ENCODE data around the gene TANGO2.

DNA sequence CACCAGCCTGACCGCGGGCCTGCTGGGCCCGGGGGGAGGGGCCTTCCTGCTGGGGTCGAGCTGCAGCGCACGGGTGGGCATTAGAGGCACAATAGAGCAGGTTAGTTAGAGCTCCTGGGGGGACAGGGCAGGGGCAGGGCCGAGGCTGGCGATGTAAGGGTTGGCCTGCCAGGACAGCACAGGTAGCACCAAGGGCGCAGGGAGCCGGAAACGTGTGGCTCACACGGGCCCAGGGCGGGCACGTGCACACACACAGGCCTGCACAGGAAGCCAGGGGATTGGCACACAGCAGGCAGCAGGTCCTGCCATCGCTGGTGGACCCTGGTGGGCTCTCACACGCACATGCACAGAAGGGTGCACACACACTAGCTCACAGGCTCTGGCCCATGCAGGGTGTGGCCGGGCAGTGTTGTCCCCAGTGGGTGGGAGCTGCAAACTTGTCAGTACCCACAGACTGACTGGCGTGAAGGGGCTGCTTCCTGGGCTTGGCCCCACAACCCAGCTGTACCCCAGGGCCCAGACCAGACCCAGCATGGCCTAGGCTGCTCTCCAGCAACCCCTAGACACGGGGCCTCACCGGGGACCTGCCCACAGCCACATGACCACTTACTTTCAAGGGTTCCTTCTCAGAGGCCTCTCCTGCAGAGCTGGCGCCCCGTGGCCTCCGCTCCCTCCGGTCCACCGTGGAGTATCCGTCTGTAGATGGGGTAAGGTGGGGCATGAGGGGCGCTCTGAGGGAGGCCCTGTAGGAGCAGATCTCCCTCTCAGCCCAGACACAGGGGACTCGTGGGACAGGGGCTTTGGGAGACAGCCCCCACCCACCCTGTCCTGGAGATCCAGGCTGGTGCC is 49.4 kb upstream of the TANGO2 start:
- TF ChIP-seq POLR2A (IDR thresholded peaks at IDR 0.05; ENCODE audit: low read length) (no peak), GATA1 (IDR thresholded peaks at IDR 0.05; ENCODE audit: low read depth, low read length) (no peak)
